HG03565 (cell line): ENCODE data around the gene HEPHL1.
"Not testable (repeated sequence)": the region's sequence is repeated elsewhere in the genome, so short reads cannot be mapped to it uniquely, and the experiment has no call there.

Source experiments
- ATAC-seq: cut with Tn5 transposase; IDR thresholded peaks from one replicate; pipeline ENCODE4 v1.9.1; 2021; ENCODE audit warnings: mild to moderate bottlenecking, moderate library complexity; ENCODE audit not compliant: unreplicated experiment

HEPHL1 gene

GRCh38 chr11:94084164-94084563 lies 63.0 kb downstream of the HEPHL1 start:
- no peak for ATAC-seq

GRCh38 chr11:94088906-94089305 lies 67.8 kb downstream of the HEPHL1 start:
- ATAC-seq = no peak

GRCh38 chr11:94089341-94089740 lies 68.2 kb downstream of the HEPHL1 start:
- no peak for ATAC-seq

GRCh38 chr11:94090401-94090800 lies 69.2 kb downstream of the HEPHL1 start:
- no peak for ATAC-seq

- ATAC-seq = no peak
These were observed 69.9 kb downstream of the HEPHL1 start for GRCh38 chr11:94091091-94091490.

GRCh38 chr11:94100253-94100652 lies 79.1 kb downstream of the HEPHL1 start:
- no peak for ATAC-seq

GRCh38 chr11:94103471-94103870 lies 82.3 kb downstream of the HEPHL1 start:
- ATAC-seq = no peak

GRCh38 chr11:94104734-94105133 lies 83.6 kb downstream of the HEPHL1 start:
- no peak for ATAC-seq

GRCh38 chr11:94106716-94107115 lies 85.6 kb downstream of the HEPHL1 start:
- ATAC-seq = no peak

- no peak for ATAC-seq
These were observed 86.2 kb downstream of the HEPHL1 start for GRCh38 chr11:94107363-94107762.

- ATAC-seq = no peak
These were observed 90.1 kb downstream of the HEPHL1 start for GRCh38 chr11:94111241-94111640.

- no peak for ATAC-seq
These were observed 90.5 kb downstream of the HEPHL1 start for GRCh38 chr11:94111660-94112059.

GRCh38 chr11:94112206-94112953 lies 91.2 kb downstream of the HEPHL1 start:
- ATAC-seq = no peak

GRCh38 chr11:94117197-94117574 lies 96.0 kb downstream of the HEPHL1 start:
- ATAC-seq = no peak

- no peak for ATAC-seq
These were observed 96.7 kb downstream of the HEPHL1 start for GRCh38 chr11:94117871-94118270.

- ATAC-seq = not testable (repeated sequence)
These were observed 98.5 kb downstream of the HEPHL1 start for GRCh38 chr11:94119676-94120075.

GRCh38 chr11:94120516-94120915 lies 99.4 kb downstream of the HEPHL1 start:
- ATAC-seq = not testable (repeated sequence)

GRCh38 chr11:94120946-94121345 lies 99.8 kb downstream of the HEPHL1 start:
- ATAC-seq = no peak

GRCh38 chr11:94125407-94126115 lies 104.4 kb downstream of the HEPHL1 start:
- ATAC-seq = no peak

GRCh38 chr11:94127638-94128037 lies 106.5 kb downstream of the HEPHL1 start:
- ATAC-seq = no peak

- peak; percentile 2 for ATAC-seq
These were observed 107.2 kb downstream of the HEPHL1 start for GRCh38 chr11:94128291-94128745.
